Measurements from ENCODE around the gene ANKRD23. TPM values are rescaled to one million over a fixed set of nuclear protein-coding genes. Genes with fewer than 3 reads are reported as not detected.

ANKRD23 gene
- total and polyA plus RNA-seq, 2 of the 4 experiments (the other 2 are of a cell fraction), result 0.54 to 1.5 TPM

DNA sequence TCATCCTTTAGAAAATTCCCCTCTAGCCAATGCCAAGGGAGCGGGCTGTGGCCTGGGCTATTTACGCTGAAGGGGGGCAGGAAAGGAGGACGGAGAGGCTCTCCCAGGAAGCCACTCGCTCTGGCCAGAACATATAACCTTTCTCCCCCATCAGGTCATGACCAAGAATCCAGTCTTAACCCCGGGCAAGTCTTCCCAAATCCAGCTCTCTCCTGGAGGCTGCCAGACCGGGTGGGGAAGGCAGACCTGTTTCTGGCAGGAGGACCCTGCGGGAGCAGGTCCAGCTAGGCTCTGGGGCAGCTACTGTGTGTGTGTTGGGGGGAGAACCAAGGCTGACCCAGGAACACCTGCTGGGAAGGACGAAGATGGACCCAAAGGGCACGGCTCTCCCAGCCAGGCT is 39.5 kb upstream of the ANKRD23 start:
- H2AK5ac ChIP-seq (ENCODE audit: low read depth, low read length), result no peak overlapping the region
- no peak overlapping the region for H3K14ac ChIP-seq (replicated peaks; ENCODE audit: low read depth, low read length)
- no peak for TF ChIP-seq RFX5 (IDR thresholded peaks at IDR 0.05; ENCODE audit: low read depth, low read length)
- TF ChIP-seq, protein P1, sequence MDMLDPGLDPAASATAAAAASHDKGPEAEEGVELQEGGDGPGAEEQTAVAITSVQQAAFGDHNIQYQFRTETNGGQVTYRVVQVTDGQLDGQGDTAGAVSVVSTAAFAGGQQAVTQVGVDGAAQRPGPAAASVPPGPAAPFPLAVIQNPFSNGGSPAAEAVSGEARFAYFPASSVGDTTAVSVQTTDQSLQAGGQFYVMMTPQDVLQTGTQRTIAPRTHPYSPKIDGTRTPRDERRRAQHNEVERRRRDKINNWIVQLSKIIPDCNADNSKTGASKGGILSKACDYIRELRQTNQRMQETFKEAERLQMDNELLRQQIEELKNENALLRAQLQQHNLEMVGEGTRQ (IDR thresholded peaks at IDR 0.05; ENCODE audit: low read depth, low read length), result no peak
- no peak for TF ChIP-seq CEBPB (IDR thresholded peaks at IDR 0.05; ENCODE audit: low read depth, low read length)
- no peak for TF ChIP-seq CHD1 (IDR thresholded peaks at IDR 0.05; ENCODE audit: low read depth, low read length)
- WGBS, 2 experiments (ENCODE audit: extremely low coverage in 2 of 2, insufficient read length in 1 of 2), result 93% methylated on average over 3 of the region's 9 CpGs; no CpG with 5 or more reads in 1 of the 2 experiments
- H2BK15ac ChIP-seq (ENCODE audit: low read depth, low read length), result no peak overlapping the region
- no peak overlapping the region for H4K5ac ChIP-seq (ENCODE audit: low read depth, low read length)
- no TSS peak for BruUV-seq (replicated peaks)
- H3K18ac ChIP-seq (ENCODE audit: low read depth, low read length), result no peak overlapping the region
- in situ Hi-C loops (cut with MboI; ENCODE audit: low sequenced_read_pairs), result no loop called here
- DNase-seq (no peak), ATAC-seq (ENCODE audit: low read depth) (no peak)
- no peaks in the 10 kb centered on the region for H3K36me3 ChIP-seq (ENCODE audit: control insufficient read depth, insufficient read depth, low read length)
- H4K91ac ChIP-seq (ENCODE audit: insufficient read depth, low read depth, low read length), result no peak overlapping the region
- no peak overlapping the region for H2AFZ ChIP-seq (replicated peaks; ENCODE audit: low read length, poor library complexity)
- no peak overlapping the region for H3K27ac ChIP-seq (ENCODE audit: insufficient read depth, low read length)
- intact Hi-C loops (cut with micrococcal nuclease), result no loop called here
- H2BK5ac ChIP-seq (ENCODE audit: low read depth, low read length, poor library complexity, severe bottlenecking), result no peak overlapping the region
- no peak overlapping the region for H2AK9ac ChIP-seq (replicated peaks; ENCODE audit: low read depth, low read length, poor library complexity)
- H3K79me1 ChIP-seq (ENCODE audit: low read depth in 1 of 2, low read length in 2 of 2), result no peaks in the 10 kb centered on the region
- H3K4ac ChIP-seq (ENCODE audit: low read depth, low read length), result no peak overlapping the region
- ChIA-PET CTCF (interaction anchor here (0.6 kb wide), 1 partner anchor 1925 kb away, joined by 4 read pairs; no protein-coding TSS in a partner anchor), POLR2A (ENCODE audit: unreplicated experiment) (no interaction called here)
- H3K4me1 ChIP-seq (ENCODE audit: control insufficient read depth, insufficient read depth, low read length), result peaks cover 2% of the 10 kb centered on the region; the same call in 1 of the 2 replicates
- no peak overlapping the region for H3K9ac ChIP-seq (ENCODE audit: low read depth, low read length)
- H3K4me2 ChIP-seq (ENCODE audit: low read depth, low read length), result no peak overlapping the region
- no peak overlapping the region for H3K56ac ChIP-seq (ENCODE audit: extremely low read depth, insufficient read depth, low read length)
- H3K4me3 ChIP-seq (ENCODE audit: insufficient read depth, low read depth, low read length), result no peak overlapping the region
- no peak overlapping the region for H2BK20ac ChIP-seq (ENCODE audit: low read depth, low read length)
- dilution Hi-C loops (cut with HindIII; ENCODE audit: low sequenced_read_pairs, unreplicated experiment), result no loop called here
- H3K9me1 ChIP-seq (ENCODE audit: insufficient read depth, low read length), result no peaks in the 10 kb centered on the region; the same call in 1 of the 2 replicates
- peaks cover 17% of the 10 kb centered on the region; the same call in 1 of the 2 replicates for H3K27me3 ChIP-seq (ENCODE audit: control insufficient read depth, insufficient read depth, low read length)
- H4K20me1 ChIP-seq (ENCODE audit: insufficient read depth, low read length), result no peaks in the 10 kb centered on the region
- H2BK120ac ChIP-seq (ENCODE audit: low read depth, low read length), result no peak overlapping the region
- no peak overlapping the region for H4K8ac ChIP-seq (ENCODE audit: low read depth in 2 of 2, low read length in 2 of 2)
- no peak overlapping the region for H3K23ac ChIP-seq (ENCODE audit: low read depth, low read length)
- H3K9me3 ChIP-seq (ENCODE audit: control insufficient read depth, insufficient read depth, low read length), result no peaks in the 10 kb centered on the region

Data from IMR-90 (cell line).